HG03159 (cell line): ENCODE measurements around the gene DCAF7.

Experiments used
- ATAC-seq: cut with Tn5 transposase; IDR thresholded peaks from one replicate; pipeline ENCODE4 v1.9.1; 2021; ENCODE audit warnings: mild to moderate bottlenecking, moderate library complexity; ENCODE audit not compliant: unreplicated experiment

DCAF7 gene

GRCh38 chr17:63524051-63524450 is 26.2 kb upstream of the DCAF7 start:
- ATAC-seq: no peak

- no peak for ATAC-seq
Observed at GRCh38 chr17:63525190-63525946, 24.9 kb upstream of the DCAF7 start.

- no peak for ATAC-seq
Observed at GRCh38 chr17:63526861-63527260, 23.4 kb upstream of the DCAF7 start.

- ATAC-seq: no peak
Observed at GRCh38 chr17:63528183-63528582, 22.1 kb upstream of the DCAF7 start.

- no peak for ATAC-seq
Observed at GRCh38 chr17:63529711-63530556, 20.3 kb upstream of the DCAF7 start.

GRCh38 chr17:63530557-63531021 is 19.7 kb upstream of the DCAF7 start:
- no peak for ATAC-seq

GRCh38 chr17:63531022-63531965 is 19.0 kb upstream of the DCAF7 start:
- ATAC-seq: no peak

- ATAC-seq: no peak
Observed at GRCh38 chr17:63533433-63534077, 16.7 kb upstream of the DCAF7 start.

- no peak for ATAC-seq
Observed at GRCh38 chr17:63534078-63534570, 16.2 kb upstream of the DCAF7 start.

- ATAC-seq: no peak
Observed at GRCh38 chr17:63534816-63535455, 15.3 kb upstream of the DCAF7 start.

- no peak for ATAC-seq
Observed at GRCh38 chr17:63535640-63536039, 14.6 kb upstream of the DCAF7 start.

- ATAC-seq: no peak
Observed at GRCh38 chr17:63537001-63537400, 13.3 kb upstream of the DCAF7 start.

GRCh38 chr17:63537991-63538692 is 12.1 kb upstream of the DCAF7 start:
- no peak for ATAC-seq

GRCh38 chr17:63538693-63539595 is 11.3 kb upstream of the DCAF7 start:
- ATAC-seq: no peak

GRCh38 chr17:63540590-63540989 is 9.7 kb upstream of the DCAF7 start:
- no peak for ATAC-seq

GRCh38 chr17:63542218-63542545 is 8.1 kb upstream of the DCAF7 start:
- ATAC-seq: no peak

GRCh38 chr17:63542942-63543821 is 7.1 kb upstream of the DCAF7 start:
- ATAC-seq: no peak
